ENCODE results near the gene SGPL1. TPM values are rescaled to one million over a fixed set of nuclear protein-coding genes. Genes with fewer than 3 reads are reported as not detected.

The SGPL1 gene
- total RNA-seq, 1 experiment from 2014 or later, result 22.5 TPM

DNA sequence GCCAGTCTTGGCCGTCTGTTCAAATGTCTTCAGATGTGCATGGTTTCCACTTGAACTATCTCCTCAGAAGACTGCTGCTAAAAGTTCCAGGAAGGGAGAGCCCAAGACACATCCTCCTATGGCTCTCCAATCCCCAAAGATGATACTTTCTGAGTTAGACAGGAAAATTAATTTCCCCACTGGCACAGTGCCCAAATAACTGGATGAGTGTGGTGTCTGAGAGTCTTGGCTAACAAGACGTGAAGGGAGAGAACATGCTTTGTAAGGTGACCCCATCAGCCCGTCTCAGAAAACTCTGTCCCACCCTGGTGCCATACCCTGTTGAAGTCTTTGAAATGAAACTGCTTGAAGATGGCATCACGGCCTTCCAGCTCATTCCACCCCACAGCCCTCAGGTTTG lies 69.7 kb downstream of the SGPL1 start:
- no peak for DNase-seq (ENCODE audit: low read depth)

DNA sequence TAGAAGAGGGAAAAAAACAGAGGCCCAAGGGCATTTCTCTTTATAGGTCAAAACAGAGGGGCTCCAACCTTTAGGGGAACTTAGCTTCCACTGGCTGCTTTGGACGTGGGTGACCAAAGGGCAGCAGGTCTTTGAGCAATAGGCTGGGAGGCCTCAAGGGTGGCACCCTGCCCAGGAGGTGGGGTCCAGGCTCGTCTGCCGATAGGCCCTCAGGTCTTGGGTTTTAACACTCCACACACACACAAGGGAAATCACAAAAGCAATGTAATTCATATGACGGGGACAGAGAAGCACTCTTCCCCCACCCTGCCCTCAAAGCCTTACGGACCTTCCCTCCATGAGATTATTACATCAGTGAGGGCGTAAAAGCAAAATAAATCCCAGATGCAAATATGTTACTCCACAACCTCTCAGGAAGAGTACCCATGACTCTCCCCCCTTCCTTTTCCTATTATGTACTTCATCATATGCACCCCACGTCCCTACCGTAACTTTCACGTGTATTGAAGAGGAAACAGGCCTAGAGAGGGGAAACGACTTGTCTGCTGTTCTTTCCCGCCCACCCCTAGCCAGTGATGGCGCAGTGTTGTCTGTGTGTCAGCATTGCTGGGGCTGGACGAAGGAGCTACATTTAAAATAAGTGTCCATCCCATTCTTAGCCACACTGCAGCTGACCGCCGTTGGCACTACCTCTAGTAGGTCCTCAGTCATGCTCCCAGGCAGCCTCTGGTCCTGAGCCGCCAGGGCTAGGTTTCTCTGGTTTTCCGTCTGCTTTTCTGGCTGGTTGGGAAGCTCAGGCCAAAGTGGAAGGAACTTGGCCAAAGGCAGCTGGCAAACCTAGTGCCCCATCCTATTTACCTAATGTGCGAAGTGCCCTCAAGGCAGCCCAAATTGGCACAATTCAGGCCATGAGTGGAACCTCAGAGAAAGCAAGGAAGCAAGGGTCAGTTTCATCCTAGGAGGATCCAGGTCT lies 70.5 kb downstream of the SGPL1 start:
- DNase-seq (ENCODE audit: low read depth), result no peak

DNA sequence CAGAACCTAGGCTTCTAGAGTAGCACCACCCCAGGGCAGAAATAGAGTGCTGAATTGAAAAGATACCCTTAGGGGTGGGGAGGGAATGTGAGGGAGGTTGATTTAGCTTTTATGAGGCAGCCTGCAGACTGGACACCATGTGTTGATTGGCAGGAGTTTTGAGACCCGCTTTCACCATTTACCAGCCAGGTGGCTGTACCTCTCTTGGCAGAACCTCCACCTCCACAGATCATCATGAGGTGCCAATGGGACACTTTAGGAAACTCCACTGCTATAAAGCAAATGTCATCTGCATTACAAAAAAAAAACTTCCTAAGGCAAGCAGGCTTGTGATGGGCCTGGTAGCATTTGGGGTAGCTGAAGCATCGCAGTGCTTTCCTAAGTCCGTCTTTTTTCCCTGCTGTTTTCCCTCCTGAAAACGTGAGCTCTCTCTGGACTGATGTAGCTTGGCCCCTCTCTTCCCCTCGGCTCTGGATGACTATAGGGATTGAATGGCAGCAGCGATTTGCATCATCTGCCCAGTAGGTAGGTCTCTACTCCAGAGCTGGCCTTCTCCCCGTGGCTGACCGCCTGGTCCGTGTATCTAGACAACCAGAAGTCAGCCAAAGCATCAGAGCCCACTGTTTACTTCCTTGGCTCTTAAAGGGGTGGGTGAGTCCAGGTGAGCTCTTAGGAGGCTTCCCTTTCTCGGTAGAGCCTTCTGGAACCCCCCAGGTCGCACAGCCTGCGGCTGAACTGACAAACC lies 71.3 kb downstream of the SGPL1 start:
- DNase-seq (ENCODE audit: low read depth), result no peak

- peak; percentile 61 for DNase-seq (ENCODE audit: low read depth)
Measured at GRCh38 chr10:70887804-70888800, 72.4 kb downstream of the SGPL1 start, which contains the start of gene PCBD1. PCBD1 (minus strand) TSS chr10:70888565; CDS start chr10:70888533, 32 bp downstream.

- DNase-seq (ENCODE audit: low read depth), result no peak
Measured at GRCh38 chr10:70889291-70889690, 73.5 kb downstream of the SGPL1 start.

- DNase-seq (ENCODE audit: low read depth), result no peak
Measured at GRCh38 chr10:70890917-70891431, 75.2 kb downstream of the SGPL1 start.

GRCh38 chr10:70891627-70892026 lies 75.9 kb downstream of the SGPL1 start:
- no peak for DNase-seq (ENCODE audit: low read depth)

GRCh38 chr10:70892631-70893030 lies 76.9 kb downstream of the SGPL1 start:
- no peak for DNase-seq (ENCODE audit: low read depth)

GRCh38 chr10:70893227-70894006 lies 77.7 kb downstream of the SGPL1 start:
- DNase-seq (ENCODE audit: low read depth), result no peak

- no peak for DNase-seq (ENCODE audit: low read depth)
Measured at GRCh38 chr10:70894416-70894815, 78.7 kb downstream of the SGPL1 start.

GRCh38 chr10:70896551-70896950 lies 80.8 kb downstream of the SGPL1 start:
- no peak for DNase-seq (ENCODE audit: low read depth)

DNA sequence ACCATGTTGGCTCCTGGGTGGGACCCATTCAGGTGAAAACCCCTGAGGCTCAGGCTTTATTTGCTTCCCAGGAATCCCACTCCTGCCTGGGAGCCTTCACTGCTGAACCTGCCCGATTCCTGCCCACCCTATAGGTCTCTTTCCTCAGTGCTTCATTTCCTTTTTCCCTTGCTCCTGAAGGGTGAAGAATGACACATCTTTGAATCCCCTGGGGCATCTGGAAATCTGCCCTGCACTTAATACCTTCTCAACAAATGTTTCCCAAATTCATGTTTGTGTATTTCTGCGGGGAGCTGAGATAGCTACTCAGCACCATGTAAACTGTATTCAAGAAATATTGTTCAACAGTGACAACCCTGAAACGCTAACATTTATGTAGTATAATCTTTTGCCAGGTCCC lies 82.9 kb downstream of the SGPL1 start:
- DNase-seq (ENCODE audit: low read depth), result no peak

- DNase-seq (ENCODE audit: low read depth), result no peak
Measured at GRCh38 chr10:70899096-70899495, 83.3 kb downstream of the SGPL1 start.

DNA sequence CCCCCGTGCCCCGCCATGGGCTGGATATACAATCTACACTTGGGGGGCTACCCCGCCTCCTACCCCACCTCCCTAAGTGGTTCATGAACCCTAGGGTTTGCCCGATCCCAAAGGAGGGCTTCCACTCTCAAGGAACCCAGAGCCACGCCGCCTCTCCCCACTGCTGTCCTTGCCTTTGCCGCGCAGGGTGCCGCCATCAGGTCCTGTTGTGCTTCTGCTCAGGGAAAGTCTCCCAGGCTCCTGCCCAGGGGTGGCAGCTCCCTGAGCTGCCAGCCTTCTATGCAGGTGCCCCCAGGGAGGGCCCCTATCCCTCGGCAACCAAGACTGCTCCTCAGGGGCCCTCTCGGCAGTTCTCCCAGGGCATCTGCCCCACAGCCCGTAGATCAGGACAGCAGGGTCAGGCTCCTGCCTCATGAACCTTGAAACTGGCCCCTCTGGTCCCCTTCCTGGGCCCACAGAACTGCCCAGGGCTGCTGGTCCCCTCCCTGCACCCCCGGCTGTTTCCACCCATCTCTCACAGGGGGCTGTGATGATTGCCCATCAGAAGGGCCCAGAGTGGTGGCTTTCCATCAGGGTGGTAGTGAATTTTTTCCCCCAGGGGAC lies 85.6 kb downstream of the SGPL1 start:
- no peak for DNase-seq (ENCODE audit: low read depth)

- DNase-seq (ENCODE audit: low read depth), result no peak
Measured at GRCh38 chr10:70902661-70903261, 87.0 kb downstream of the SGPL1 start.

DNA sequence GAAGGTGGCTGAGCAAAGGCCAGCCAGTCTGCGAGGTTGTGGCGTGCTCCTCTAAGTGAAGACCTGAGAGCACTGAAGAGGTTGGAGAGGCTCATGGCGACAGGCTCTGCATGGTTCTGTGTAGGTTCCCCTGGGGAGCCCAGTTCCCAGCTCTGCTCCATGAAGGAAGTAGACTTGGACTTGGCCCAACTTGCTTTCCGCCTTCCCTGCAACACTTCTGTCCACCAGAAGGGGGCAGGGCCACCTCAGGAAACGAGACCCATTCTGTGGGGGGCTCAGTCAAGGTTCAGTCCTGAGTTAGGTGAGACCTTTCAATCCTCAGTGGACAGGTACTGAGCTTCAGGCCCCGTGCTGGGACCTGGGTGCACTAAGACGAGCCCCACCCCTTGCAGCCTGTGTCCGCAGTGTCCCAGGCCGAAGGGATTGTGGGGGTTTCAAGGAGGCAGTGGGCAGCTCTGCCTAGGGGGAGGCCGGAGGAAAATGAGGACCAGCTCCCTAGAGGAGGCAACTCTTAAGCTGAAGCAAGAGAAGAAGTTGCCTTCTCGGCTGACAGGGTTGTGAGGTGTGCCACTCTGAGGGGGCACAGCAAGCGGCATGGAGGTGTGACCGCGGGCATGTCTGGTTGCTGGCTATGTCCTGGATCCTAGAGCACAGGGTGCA lies 87.6 kb downstream of the SGPL1 start:
- peak; percentile 50 for DNase-seq (ENCODE audit: low read depth)

DNA sequence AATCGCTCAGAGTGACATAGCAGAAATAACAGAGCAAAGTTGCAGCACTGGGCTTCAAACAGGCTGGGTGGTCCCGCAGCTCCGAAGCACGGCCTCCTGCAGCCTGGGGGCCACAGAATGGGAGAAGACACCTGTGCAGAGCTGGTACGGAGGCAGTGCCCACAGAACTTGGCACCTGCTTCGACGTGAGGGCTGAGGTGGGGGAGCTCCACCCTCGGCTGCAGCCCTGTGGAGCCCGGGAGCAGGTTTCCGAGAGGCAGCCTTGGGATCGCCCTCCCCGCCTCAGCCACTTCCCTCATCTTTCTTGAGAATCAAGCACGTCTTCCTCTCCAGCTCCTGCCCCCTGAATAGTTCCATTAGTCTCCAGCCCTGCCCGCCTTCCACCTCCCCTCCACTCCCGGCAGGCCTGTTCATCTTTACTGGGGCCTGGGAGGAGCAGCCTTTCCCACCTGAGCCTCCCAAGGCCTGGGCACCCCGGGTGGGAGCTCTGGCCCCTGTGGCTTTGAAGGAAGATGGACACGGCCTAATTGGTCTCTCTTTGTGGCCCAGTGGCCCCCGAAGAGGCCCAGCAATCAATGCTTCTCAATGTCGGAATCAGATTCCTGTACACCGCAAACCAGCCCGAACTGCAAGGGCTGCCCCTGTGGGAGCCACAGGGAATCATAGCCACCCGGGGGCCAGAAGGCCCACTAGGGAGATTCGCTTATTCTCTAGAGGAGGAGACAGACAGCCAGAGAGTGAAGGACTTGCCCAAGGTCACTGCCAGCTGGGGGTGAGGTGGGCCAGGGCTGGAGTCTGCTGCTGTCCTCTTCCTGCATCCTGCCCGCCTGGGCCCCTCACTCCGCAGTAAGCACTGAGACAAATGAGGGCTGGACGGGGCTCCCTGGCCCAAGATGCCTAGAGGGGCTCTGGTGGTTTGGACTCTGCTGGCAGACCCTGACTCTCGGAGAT lies 89.6 kb downstream of the SGPL1 start:
- DNase-seq (ENCODE audit: low read depth), result no peak

All from Daoy (cell line).